NCI-H2227 (cell line): ENCODE measurements around the gene TFEC.

Source experiments
- DNase-seq: peaks from one replicate; lab custom pipeline; 2025; ENCODE audit not compliant: unreplicated experiment; lab: John Stamatoyannopoulos, UW

Gene TFEC

GRCh38 chr7:115988401-115988800, 42.2 kb downstream of the TFEC start:
- DNase-seq = no peak

GRCh38 chr7:115987486-115987885, 43.1 kb downstream of the TFEC start:
- no peak for DNase-seq

GRCh38 chr7:115984105-115984504, 46.5 kb downstream of the TFEC start:
- DNase-seq = no peak

GRCh38 chr7:115980159-115980558, 50.4 kb downstream of the TFEC start:
- no peak for DNase-seq

GRCh38 chr7:115976651-115977050, 53.9 kb downstream of the TFEC start:
- no peak for DNase-seq

- DNase-seq = no peak
Measured at GRCh38 chr7:115975766-115976165, 54.8 kb downstream of the TFEC start.

GRCh38 chr7:115973406-115973805, 57.2 kb downstream of the TFEC start:
- DNase-seq = no peak

- no peak for DNase-seq
Measured at GRCh38 chr7:115971506-115971905, 59.1 kb downstream of the TFEC start.

- no peak for DNase-seq
Measured at GRCh38 chr7:115968596-115968995, 62.0 kb downstream of the TFEC start.

GRCh38 chr7:115968171-115968570, 62.4 kb downstream of the TFEC start:
- no peak for DNase-seq

- no peak for DNase-seq
Measured at GRCh38 chr7:115965796-115966475, 64.6 kb downstream of the TFEC start.

GRCh38 chr7:115965236-115965635, 65.3 kb downstream of the TFEC start:
- no peak for DNase-seq

GRCh38 chr7:115964799-115965198, 65.8 kb downstream of the TFEC start:
- no peak for DNase-seq

- no peak for DNase-seq
Measured at GRCh38 chr7:115962340-115962739, 68.2 kb downstream of the TFEC start.

- DNase-seq = no peak
Measured at GRCh38 chr7:115953592-115954255, 76.8 kb downstream of the TFEC start.

GRCh38 chr7:115952832-115953231, 77.7 kb downstream of the TFEC start:
- DNase-seq = no peak

- no peak for DNase-seq
Measured at GRCh38 chr7:115951547-115951946, 79.0 kb downstream of the TFEC start.

- no peak for DNase-seq
Measured at GRCh38 chr7:115941703-115942268, 88.8 kb downstream of the TFEC start.

- DNase-seq = no peak
Measured at GRCh38 chr7:115940460-115941060, 90.0 kb downstream of the TFEC start.

GRCh38 chr7:115937960-115938359, 92.6 kb downstream of the TFEC start:
- no peak for DNase-seq

GRCh38 chr7:115933471-115933870, 97.1 kb downstream of the TFEC start:
- no peak for DNase-seq

GRCh38 chr7:115932880-115933279, 97.7 kb downstream of the TFEC start:
- DNase-seq = no peak
